Measurements from ENCODE around the gene DNAI4. TPM values are rescaled to one million over a fixed set of nuclear protein-coding genes. Genes with fewer than 3 reads are reported as not detected.

DNAI4 gene
- polyA plus RNA-seq, 3 donors = 0.83 to 1.1 (median 0.90) TPM

DNA sequence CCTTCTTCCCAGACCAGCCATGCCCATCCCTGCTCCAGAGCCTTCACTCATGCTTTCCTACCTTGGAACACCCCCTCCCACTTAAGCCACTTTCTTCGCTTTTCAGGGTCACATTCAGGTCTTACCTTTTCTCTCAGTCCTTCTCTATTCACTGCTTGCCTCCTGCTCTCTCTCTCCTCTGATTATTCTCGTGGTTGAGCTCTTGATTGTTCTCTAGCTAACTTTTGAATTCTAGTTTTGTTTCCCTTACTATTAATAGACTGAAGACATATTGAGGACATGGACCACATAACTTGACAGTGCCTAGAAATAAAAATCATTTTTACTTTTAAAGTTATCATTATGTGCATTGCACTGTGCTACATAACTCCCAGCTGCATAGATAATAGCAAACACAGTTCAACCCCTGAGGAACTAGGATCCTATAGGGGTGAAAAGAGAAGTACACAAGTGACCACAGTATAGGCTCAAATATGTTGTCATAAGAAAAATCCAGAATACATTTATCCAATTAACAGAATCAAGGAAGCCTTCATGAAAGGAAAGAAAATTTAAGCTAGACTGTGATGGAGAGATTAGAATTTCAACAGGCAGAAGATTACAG, 145.1 kb downstream of the DNAI4 start:
- 59 to 88% (median 78%) methylated on average over 2 of the region's 2 CpGs for WGBS, 3 donors
- no peak overlapping the region for H3K27ac ChIP-seq (ENCODE audit: low read depth, low read length)

- 77 to 82% (median 81%) methylated on average over 4 of the region's 4 CpGs for WGBS, 3 donors
- H3K27ac ChIP-seq (ENCODE audit: low read depth, low read length) = no peak overlapping the region
Observed at GRCh38 chr1:66778969-66779368, 145.7 kb downstream of the DNAI4 start.

- 64 to 74% (median 68%) methylated on average over 4 of the region's 4 CpGs for WGBS, 3 donors
- no peak overlapping the region for H3K27ac ChIP-seq (ENCODE audit: low read depth, low read length)
Observed at GRCh38 chr1:66778266-66778665, 146.4 kb downstream of the DNAI4 start.

GRCh38 chr1:66777831-66778230, 146.8 kb downstream of the DNAI4 start:
- WGBS, 3 donors = 65 to 74% (median 69%) methylated on average over 3 of the region's 3 CpGs

GRCh38 chr1:66775646-66776045, 149.0 kb downstream of the DNAI4 start:
- H3K27ac ChIP-seq (ENCODE audit: low read depth, low read length) = no peak overlapping the region
- WGBS, 3 donors = 85 to 92% (median 90%) methylated on average over 3 of the region's 3 CpGs

More at GRCh38 chr1:66777831-66778230, 146.8 kb downstream of the DNAI4 start:
- no peak overlapping the region for H3K27ac ChIP-seq (ENCODE audit: low read depth, low read length)

DNA sequence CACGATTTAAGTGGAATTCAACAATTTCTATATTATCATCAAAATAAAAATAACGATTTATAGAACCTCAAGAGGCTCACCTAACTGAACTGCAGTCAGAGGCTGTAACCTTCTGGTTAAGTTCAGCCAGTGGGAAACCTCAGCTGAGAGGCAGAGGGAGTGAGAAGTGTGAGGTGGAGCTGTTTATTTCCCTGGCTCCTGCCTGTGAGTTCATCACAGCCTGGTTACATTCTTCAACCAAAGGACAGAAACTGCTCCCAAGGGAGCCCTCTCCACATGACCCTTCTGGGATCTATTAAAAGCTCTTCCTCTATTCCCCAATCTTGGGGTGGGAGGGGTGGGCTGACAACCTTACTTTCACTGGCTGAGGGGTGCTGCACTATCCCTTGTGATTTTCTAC, 150.2 kb downstream of the DNAI4 start:
- WGBS, 3 donors = 56 to 82% (median 79%) methylated on average over 2 of the region's 2 CpGs
- no peak overlapping the region for H3K27ac ChIP-seq (ENCODE audit: low read depth, low read length)

DNA sequence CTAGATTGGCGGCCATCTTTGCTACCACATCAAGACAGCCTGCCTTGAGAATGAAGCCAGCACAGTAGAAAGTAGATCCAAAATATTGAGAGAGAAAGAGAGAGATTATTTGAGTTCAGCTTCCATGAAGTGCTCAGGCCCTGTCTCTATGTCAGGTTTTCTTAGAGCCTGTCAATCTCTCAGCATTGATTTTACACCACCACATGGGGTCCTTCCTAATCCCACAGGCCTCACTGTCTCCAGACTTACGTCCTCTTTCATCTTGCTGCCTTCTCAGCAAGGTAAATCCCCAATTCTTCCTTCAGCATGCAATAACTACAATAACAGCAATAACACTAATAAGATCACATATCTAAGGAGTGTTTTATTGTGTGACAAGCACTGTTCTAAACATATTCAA, 151.4 kb downstream of the DNAI4 start:
- WGBS, 3 donors = 90 to 98% (median 96%) methylated on average over 2 of the region's 2 CpGs

GRCh38 chr1:66770694-66771093, 154.0 kb downstream of the DNAI4 start:
- WGBS, 3 donors = 77 to 92% (median 92%) methylated on average over 4 of the region's 4 CpGs
- no peak overlapping the region for H3K27ac ChIP-seq (ENCODE audit: low read depth, low read length)

More for the DNA sequence above, 151.4 kb downstream of the DNAI4 start:
- H3K27ac ChIP-seq (ENCODE audit: low read depth, low read length) = no peak overlapping the region

DNA sequence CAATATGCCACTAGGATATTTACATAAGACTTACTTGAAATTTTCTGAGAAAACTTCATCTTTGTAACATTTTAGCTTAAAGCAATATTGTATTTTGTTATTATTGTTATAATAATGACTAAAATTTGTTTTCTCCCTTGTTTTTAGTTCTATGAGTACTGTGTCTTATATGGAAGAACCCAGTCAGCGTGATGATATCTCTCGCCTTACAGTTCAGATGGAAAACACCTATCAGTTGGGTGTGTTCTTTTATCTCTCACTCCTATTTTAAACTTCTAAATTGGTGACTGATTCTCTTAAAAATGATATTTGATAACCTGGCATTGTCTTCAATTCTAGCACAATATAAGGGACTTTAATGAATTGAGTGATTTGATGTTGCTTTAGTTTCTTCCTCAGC, 154.4 kb downstream of the DNAI4 start:
- WGBS, 3 donors = 95 to 99% (median 95%) methylated on average over 2 of the region's 2 CpGs

DNA sequence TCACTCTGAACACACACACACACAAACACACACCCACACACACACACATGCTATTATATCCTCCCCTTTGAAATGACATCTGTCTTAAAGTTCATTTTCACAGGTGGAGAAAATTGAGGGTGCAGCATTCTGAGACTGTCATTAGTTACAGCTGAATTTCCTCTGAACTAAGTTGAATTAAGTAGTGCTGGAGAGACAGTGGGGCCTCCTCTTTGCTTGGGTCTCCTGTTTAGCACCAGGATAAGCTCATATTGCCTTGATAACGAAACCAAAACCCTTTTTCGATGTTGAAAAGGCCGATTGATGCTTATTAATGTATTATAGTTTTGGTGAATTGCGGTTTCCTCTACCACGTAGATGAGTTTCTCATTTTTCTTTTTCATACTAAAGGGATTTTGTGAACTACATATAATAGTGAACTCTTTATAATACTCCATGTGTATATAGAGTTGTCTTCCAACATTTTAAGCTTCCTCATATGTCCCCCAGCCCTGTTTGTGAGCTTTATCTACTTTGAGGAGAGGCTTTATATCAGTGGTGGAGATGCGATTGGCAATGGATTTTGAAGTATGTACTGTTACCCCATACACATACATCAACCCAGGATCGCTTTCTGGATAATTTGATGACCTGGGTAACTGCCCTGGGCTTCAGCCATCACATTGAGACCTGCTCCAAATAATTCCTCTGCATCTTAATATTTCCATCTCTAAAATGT, 155.0 kb downstream of the DNAI4 start:
- no peak overlapping the region for H3K27ac ChIP-seq (ENCODE audit: low read depth, low read length)
- 78 to 92% (median 92%) methylated on average over 7 of the region's 7 CpGs for WGBS, 3 donors

More for the DNA sequence above, 154.4 kb downstream of the DNAI4 start:
- no peak overlapping the region for H3K27ac ChIP-seq (ENCODE audit: low read depth, low read length)

GRCh38 chr1:66768965-66769364, 155.7 kb downstream of the DNAI4 start:
- no peak overlapping the region for H3K27ac ChIP-seq (ENCODE audit: low read depth, low read length)
- 87 to 97% (median 88%) methylated on average over 1 of the region's 1 CpG for WGBS, 3 donors

DNA sequence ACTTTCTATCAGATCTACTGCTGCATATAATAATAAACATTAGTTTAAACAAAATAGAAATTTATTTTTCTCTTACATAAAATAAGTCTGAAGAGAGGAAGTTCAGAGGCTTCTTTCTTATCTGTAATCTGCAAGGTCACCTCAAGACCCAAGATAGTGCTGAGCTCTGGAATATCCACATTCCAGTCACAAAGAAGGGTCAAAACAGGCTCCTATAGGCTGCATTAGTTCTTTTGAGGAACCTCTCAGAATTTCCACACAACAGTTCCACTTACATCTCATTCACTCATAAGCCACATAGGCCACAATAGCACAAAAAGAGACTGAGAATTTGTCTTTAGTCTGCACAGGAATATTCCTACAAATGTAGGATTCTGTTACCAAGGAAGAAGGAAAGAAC, 157.0 kb downstream of the DNAI4 start:
- no peak overlapping the region for H3K27ac ChIP-seq (ENCODE audit: low read depth, low read length)

GRCh38 chr1:66764994-66765578, 159.6 kb downstream of the DNAI4 start:
- H3K27ac ChIP-seq (ENCODE audit: low read depth, low read length) = no peak overlapping the region
- WGBS, 3 donors = 21 to 25% (median 21%) methylated on average over 3 of the region's 3 CpGs

Other genes starting within 250 kb of the DNAI4 start
- under 1 TPM; 0.21 to 0.83 (median 0.67) TPM for gene DYNLT5, start 172.4 kb downstream of the DNAI4 start, polyA plus RNA-seq
- not detected for gene INSL5, start 123.6 kb downstream of the DNAI4 start, polyA plus RNA-seq
- gene MIER1, start 134 bp upstream of the DNAI4 start, polyA plus RNA-seq = 10 to 100 TPM in 1 of 3 donors, 1 to 10 TPM in 2; 4.0 to 23.5 (median 9.9) TPM
- gene SLC35D1, start 129.3 kb upstream of the DNAI4 start, polyA plus RNA-seq = 1 to 10 TPM; 2.4 to 3.5 (median 2.7) TPM
- gene C1orf141, start 210.1 kb upstream of the DNAI4 start, polyA plus RNA-seq = not detected
- not detected for gene IL23R, start 241.6 kb upstream of the DNAI4 start, polyA plus RNA-seq